GM19467 (cell line): ENCODE measurements around the gene PERM1.

Experiments used
- ATAC-seq: cut with Tn5 transposase; IDR thresholded peaks from one replicate; pipeline ENCODE4 v1.9.1; 2021; ENCODE audit warnings: mild to moderate bottlenecking, moderate library complexity; ENCODE audit not compliant: unreplicated experiment

PERM1 gene

DNA sequence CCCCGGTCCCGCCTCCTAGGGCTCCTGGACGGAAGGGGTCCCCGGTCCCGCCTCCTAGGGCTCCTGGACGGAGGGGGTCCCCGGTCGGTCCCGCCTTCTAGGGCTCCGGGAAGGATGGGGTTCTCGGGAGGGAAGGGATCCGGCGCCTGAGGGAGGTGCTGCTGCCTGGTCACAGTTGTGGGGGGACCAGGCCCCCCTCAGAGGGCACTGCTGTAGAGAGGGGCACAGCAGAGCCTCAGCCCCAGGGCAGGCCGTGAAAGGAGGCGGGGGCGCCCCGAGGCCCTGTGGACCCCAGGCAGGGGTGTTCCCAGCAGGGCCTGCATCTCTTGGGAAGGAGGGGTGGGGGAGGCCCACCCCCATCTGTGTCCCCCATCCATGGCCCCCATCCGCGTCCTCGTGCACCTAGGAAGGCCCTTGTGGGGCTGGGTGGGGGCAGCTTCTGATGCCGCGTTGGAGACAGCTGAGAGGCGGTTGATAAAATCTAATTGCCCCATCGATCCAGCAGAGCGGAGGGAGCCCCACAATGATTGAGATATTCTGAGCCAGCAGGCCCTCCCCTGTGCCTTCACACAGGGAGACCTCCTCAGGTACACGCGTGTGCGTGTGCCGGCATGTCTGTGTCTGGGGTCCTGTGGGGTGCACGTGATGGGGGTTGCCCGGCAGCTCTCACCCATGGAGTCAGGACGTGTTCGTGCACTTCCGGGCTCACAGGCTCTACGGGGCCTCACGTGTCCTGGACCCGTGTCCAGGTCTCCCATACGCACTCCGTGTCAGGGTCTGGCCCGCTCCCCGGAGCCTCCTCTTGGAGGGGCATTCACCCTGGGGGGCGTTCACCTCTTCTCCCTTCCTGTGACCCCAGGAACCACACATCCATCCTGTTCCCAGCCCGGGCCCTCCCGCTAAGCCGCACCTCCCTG lies 45.3 kb downstream of the PERM1 start:
- ATAC-seq: no peak

DNA sequence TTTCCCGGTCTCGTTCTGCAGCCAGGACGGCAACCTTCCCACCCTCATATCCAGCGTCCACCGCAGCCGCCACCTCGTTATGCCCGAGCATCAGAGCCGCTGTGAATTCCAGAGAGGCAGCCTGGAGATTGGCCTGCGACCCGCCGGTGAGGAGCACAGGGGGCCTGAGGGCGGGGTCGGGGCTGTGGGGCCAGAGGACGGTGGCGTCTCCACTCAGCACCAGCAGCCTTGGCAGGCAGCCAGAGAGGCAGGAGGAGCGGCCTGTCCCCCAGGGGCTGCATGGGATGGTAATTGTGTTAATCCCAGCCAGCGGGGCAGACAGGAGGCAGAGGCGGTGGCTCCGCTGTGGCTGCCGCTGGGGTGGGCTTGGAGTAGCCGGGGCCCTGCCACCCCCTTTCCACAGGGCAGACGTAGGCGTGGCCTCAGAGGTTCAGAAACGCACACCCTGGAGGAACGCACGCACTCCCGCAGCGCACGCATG lies 46.1 kb downstream of the PERM1 start:
- ATAC-seq: no peak

DNA sequence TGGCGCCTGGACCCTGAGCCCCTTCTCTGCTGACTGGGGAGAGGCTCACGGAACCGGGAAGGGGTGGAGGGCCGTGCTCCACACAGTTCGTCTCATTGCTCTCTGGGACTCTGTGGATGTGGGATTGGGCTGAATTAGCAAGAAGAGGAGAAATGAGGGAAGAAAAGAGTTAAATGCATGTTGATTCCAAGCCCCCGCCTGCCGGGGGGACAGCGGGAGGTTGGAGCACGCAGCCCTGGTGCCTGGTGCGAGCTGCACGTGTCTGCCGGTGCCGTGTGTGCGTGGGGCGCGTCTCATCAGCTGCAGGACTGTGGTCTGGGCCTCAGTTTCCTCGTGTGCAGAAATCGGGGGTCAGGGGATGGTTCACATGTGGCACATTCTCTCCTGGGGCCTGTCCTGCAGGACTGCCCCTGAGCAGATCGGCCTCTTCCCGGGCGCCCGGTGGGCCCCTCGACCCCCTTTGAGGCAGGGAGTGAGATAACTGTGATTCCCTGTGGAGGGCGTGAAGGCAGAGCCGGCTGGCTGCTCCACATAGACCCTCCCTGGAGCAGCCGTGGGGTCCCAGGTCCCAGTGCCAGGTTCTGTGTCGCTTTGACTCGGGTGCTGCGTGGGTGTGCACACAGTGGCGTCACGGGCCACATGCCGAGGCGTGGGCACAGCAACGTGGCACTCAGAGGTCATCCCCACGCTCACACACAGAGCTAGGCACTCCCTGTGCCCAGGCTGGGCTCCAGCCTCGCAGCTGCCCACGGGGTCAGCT lies 46.7 kb downstream of the PERM1 start:
- ATAC-seq: no peak

DNA sequence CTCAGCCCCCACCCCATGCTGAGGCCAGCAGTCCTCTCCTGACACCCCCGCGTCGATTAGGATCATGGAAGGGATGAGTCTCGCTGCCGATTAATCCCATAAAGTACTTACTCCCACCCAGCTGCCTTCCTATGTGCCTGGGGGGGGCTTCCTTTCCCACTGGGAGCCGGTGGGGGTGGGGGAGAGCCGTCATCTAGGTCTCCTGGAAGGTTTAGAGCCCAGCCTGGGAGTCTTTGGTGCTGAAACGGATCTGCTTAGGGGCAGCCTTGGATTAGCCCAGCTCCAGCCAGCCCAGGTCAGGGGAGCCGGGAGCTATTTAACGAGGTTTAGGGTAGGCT lies 48.3 kb downstream of the PERM1 start:
- no peak for ATAC-seq

DNA sequence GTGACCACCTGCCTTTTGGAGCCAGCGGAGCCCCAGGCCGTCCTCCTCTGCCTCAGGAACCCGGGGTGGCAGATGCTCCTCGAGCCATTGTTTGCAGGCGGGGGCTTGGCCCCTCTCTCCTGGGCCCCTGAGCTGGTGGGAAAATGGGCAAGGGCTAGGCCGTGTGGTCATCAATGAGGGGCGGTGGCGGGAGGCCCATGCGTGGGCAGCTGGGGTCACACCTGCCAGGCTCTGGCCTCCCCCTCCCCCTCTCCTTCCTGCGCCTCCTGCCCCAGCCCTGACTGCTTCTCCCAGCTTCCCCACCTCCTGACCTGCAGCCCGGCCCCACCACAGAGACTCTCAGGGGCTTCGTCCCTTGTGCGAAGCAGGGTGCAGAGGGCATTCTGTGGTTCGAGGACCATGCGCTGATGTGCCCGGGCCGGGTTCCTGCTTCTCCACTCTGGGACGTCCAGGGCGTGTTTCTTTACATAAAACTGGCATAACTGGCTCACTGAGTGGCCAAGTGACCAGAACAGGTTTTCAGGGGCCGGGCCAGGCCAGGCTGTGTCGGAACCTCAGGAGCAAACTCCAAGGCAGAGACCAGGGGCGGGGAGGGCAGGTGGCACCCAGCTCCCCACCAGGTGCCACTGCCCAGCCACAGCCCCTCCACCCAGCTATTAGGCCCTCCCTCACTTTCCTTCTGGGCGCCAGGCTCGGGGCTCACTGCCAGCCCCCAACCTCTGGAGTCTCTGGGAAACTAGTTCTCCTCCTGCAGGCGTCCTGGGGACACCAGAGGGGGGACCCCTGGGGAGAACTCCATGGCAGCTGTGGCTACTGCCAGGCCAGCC lies 48.9 kb downstream of the PERM1 start:
- ATAC-seq: no peak

DNA sequence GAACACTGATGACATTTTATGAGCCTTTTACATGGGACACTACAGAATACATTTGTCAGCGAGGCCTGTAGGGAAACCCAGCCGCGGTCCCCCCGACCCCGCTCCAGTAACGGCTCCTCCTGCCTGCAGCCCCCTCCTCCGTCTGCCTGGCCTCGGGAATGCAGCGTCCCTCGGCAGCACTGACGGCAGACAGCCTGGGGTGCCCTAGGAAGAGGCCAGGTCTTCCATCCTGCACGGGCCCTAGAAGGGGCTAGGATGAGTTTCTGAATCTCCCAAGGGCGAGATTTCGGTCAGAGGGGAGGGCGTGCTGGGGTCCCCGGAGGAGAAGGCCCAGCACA lies 49.8 kb downstream of the PERM1 start:
- no peak for ATAC-seq

DNA sequence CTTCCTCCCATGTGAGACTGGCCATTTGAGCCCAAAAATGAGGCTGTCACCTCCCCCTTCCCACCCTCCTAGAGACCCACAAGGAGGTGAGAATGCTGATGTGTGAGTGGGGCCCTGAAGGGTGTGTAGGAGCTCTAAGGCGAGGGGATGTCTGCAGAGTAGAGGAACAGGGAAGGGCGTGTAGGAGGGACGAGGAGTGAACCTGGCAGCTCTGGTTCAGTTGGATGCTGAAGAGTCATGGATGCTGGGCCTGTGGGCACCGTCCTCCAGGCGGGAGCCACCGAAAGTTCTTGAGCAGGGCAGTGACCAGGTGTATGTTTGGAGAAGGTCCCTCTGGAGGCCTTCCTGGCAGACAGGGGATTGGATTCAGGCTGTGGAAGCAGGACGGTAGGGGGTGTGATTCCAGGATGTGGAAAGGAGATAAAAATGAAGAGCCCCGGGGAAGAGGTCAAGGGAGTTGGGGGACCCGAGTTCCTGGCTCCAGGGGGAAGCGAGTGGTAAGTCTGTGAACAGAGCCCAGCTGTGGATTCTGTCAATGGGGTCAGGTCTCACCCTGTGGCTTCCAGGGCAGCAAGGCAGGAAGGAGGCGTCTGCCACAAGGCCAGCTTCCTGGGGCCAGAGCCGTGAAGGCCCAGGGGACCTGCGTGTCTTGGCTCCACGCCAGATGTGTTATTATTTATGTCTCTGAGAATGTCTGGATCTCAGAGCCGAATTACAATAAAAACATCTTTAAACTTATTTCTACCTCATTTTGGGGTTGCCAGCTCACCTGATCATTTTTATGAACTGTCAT lies 50.3 kb downstream of the PERM1 start:
- no peak for ATAC-seq

DNA sequence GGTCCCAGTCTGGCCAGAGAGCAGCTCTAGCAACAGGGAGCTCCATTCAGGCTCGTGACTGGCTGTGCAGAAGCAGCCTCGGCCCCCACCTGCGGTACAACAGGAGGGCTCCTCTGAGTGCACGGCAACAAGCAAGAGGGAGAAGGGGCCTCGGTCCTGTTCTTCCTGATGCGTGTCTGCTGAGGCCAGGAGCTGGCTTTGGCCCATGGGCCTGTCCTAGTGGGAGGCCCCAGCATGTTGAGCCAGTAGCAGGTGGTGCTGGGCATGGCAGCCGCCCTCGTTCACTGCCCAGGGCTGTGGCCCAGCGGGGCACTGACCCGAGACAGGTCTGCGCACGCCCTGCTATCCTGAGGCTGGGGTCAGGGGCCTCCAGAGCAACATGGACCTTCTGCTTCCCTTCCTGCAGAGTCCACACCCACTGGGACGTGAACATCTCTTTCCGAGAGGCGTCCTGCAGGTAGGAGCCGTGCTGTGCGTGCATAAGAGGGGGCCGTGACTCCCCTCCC lies 51.2 kb downstream of the PERM1 start:
- ATAC-seq: no peak

DNA sequence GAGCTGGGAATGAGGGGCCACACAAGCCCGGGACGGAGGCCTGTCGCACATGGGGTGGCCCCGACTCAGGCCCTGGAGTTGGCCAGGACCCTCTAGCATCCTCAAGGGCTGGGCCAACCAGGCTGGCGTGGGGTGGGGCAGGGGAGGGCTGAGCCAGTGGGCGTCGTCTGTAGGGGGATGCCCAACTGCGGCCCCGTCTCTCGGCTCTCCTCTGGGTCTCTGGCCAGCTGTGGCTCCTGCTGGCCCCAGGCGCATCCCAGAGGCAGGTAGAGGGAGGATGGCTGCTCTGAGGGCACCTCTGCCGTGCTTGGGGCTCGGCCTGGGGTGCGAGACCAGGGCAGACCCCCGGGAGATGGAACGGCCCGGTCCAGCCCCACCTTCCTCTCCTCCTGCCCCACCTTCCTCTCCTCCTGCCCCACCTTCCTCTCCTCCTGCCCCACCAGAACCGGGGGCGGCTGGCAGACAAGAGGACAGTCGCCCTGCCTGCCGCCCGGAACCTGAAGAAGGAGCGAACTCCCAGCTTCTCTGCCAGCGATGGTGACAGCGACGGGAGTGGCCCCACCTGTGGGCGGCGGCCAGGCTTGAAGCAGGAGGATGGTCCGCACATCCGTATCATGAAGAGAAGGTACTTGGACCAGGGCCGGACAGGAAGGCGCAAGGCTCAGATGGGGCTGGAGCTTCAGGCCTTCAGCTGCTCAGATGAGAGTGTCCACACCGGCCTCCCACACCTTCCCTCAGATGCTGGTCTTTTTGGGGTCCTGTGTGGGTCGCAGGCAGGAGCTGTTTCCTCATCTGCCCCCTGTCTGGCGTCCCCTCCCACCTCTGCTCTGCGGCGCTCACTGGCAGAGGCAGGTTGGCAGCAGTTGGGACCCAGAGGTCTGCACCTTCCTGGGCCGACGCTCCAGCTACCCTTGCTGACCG lies 51.9 kb downstream of the PERM1 start:
- no peak for ATAC-seq

DNA sequence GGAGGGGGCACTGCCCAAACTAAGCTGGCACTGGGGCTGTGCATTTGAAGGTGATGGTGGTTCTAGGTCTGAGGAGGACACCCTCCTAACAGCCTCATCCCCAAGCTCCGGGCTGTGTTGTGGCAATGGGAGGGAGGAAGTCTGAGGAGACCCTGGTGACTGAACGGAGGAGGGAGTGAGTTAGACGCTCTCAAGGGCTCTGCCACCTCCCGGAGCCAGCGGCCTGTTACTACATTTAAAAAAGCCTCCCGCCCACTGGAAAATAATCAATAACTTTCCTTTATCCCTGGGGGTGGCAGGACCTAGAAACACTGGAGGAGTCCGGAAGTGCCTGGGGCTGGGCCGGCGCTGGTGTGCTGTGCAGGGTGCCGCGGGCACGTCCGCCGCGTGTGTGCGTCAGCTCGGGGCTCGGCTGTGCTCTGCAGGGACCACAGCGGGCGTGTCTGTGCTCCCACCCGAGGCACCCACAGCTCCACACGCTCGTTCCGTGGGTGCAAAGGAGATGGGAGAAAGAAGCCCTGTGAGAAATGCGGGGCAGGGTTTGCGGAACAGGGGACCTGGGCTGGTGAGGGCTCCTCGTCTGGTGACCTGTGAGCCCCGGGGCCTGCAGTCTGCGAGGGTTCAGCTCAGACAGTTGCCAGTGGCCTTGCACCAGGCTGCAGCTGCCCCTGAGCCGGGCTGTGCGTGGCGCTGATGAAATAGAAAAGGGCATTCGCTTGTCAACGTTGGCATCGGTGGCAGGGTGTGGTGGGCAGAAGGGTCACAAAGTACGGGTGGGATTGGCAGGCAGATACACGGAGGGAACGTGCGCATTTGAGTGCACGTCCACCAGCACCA lies 52.9 kb downstream of the PERM1 start:
- ATAC-seq: no peak

DNA sequence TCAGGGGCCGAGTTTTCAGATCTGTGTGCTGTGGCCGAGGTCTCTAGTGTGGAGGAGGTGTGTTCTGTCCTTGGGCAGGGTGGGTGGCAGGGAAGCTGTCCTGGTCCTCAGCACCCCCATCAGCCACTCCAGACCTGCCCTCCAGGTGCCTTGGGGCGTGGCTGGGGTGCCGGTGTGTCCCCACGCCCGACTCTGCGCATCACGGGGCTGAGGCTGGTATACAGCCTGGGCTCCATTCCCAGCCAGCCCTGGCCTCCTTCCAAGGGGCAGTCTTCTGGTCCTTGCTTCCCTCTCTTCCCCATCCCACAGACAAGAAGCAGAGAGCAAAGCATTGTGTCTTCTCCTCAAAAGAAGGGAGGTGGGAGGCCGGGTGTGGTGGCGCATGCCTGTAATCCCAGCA lies 54.1 kb downstream of the PERM1 start:
- no peak for ATAC-seq

DNA sequence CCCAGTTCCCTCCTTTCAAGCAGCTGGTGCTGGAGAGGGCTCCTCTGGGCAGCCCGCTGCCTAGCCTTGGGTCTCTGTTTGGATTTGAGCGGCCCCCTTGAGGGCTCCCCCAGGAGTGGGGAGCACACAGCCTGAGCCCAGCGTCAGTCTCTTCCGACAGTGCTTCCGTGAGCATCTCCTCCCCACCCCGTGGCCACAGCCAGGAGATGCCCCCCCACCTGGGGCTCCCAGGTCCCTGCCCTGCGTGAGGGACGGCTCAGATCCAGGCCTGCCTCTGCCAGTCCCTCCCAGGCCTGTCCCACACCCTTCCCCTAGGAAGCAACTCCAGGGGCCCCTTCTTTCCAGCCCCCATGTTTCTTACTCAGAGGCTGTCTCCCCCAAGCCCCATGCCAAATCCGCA lies 54.7 kb downstream of the PERM1 start:
- ATAC-seq: no peak

DNA sequence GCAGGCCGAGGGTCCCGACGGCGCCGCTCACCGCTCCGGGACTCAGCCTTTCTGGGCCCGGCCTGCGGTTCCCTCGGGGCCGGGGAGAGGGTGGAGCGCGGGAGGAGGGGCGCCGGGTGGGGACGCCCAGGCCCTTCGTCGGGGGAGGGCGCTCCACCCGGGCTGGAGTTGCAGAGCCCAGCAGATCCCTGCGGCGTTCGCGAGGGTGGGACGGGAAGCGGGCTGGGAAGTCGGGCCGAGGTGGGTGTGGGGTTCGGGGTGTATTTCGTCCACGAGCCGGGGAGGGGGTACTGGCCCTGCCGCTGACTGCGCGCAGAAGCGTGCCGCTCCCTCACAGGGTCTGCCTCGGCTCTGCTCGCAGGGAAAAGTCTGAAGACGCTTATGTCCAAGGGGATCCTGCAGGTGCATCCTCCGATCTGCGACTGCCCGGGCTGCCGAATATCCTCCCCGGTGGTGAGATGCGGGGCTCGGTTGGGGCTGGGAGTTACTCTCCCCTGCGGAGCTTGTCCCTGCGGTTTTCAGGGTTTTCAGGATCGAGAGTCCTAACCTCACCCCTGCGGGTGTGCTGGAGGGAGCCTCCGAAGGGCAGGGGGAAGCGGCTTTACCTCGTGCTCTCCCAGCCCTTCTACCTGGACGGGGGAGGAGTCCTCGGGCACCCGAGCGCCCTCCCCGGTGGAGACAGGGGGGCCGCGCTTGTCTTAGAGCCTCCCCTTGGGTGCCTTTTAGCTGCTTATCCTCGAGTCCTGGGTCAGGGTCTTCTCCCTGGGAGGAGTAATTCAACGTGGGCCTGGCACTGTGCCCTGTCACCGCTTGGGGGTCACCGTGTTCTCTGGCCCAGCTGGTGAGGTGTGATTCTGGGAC lies 56.1 kb downstream of the PERM1 start:
- no peak for ATAC-seq
